K562 (cell line): ENCODE results near the gene HAL. TPM values are rescaled to one million over a fixed set of nuclear protein-coding genes. Genes with fewer than 3 reads are reported as not detected.

Experiments used
- ATF7 ChIP-seq: fragments of 450-650 bp; IDR thresholded peaks from 2 replicates; pipeline ENCODE4 v1.7.1; 2014; ENCODE audit warnings: mild to moderate bottlenecking, moderate library complexity
- FOS ChIP-seq: IDR thresholded peaks from 3 replicates; pipeline ENCODE4 v1.6.1; 2011; ENCODE audit not compliant: insufficient read length; ENCODE audit errors: extremely low read depth
- HDGF ChIP-seq: fragments of 450-650 bp; IDR thresholded peaks from 2 replicates; pipeline ENCODE4 v1.6.1; 2016
- HMG20B ChIP-seq: fragments of 250-450 bp; sonication (Bioruptor Pico); IDR thresholded peaks from 2 replicates; pipeline ENCODE4 v1.5.0; 2021; ENCODE audit warnings: mild to moderate bottlenecking
- HNRNPK ChIP-seq: fragments of 200-400 bp; formaldehyde crosslinking; IDR thresholded peaks from one replicate; pipeline ENCODE4 v1.6.1; 2018; ENCODE audit warnings: mild to moderate bottlenecking, low read depth, low read length; ENCODE audit not compliant: poor library complexity, severe bottlenecking
- IRF9 ChIP-seq: fragments of 450-650 bp; IDR thresholded peaks from 2 replicates; pipeline ENCODE4 v1.6.1; 2016; ENCODE audit warnings: missing biosample characterization, missing genetic modification characterization
- KLF16 ChIP-seq: IDR thresholded peaks from 2 replicates; pipeline ENCODE4 v1.6.1; 2016; ENCODE audit warnings: antibody characterized with exemption
- MTA3 ChIP-seq: fragments of 450-650 bp; formaldehyde crosslinking; IDR thresholded peaks from 2 replicates; pipeline ENCODE4 v1.6.1; 2017; ENCODE audit warnings: mild to moderate bottlenecking, borderline replicate concordance
- MYBL2 ChIP-seq, 2 experiments: fragments of 450-650 bp in 1 of 2; sonication (generic) in 1 of 2; formaldehyde crosslinking in 1 of 2; IDR thresholded peaks; 2 replicates each; pipeline versions ENCODE4 v1.6.1 to v1.8.1; 2017 to 2022; ENCODE audit warnings: borderline replicate concordance in 1 of 2, inconsistent platforms in 1 of 2, low read depth in 1 of 2, mild to moderate bottlenecking in 1 of 2, missing genetic modification reagents in 1 of 2, moderate library complexity in 1 of 2
- NELFE ChIP-seq: IDR thresholded peaks from 2 replicates; pipeline ENCODE4 v1.6.1; 2011; ENCODE audit warnings: mild to moderate bottlenecking; ENCODE audit not compliant: insufficient read depth, insufficient read length
- POLR2G ChIP-seq: fragments of 200-400 bp; formaldehyde crosslinking; IDR thresholded peaks from 2 replicates; pipeline ENCODE4 v1.6.1; 2017; ENCODE audit warnings: low read depth, mild to moderate bottlenecking, antibody characterized with exemption, low read length, moderate library complexity
- PRMT5 ChIP-seq: sonication (generic); formaldehyde crosslinking; IDR thresholded peaks from 2 replicates; pipeline ENCODE4 v1.5.0; 2020; ENCODE audit warnings: missing genetic modification reagents
- RCOR1 ChIP-seq, 2 experiments: IDR thresholded peaks; 2 replicates each; pipeline ENCODE4 v1.6.1; 2012; ENCODE audit warnings: low read depth in 2 of 2, low read length in 2 of 2, borderline replicate concordance in 1 of 2, improper control_type of control experiment in 1 of 2
- TAF1 ChIP-seq: IDR thresholded peaks from 2 replicates; pipeline ENCODE4 v1.6.1; 2011; ENCODE audit warnings: mild to moderate bottlenecking, low read length, moderate library complexity; ENCODE audit not compliant: insufficient read depth, control insufficient read depth, severe bottlenecking; ENCODE audit errors: extremely low read depth
- ZFP1 ChIP-seq: fragments of 450-650 bp; formaldehyde crosslinking; IDR thresholded peaks from 2 replicates; pipeline ENCODE4 v1.4.0; 2020; ENCODE audit warnings: mild to moderate bottlenecking, mixed read lengths
- ZFP36 ChIP-seq: fragments of 150-350 bp; IDR thresholded peaks from 2 replicates; pipeline ENCODE4 v1.6.1; 2018; ENCODE audit warnings: low read length, low read depth; ENCODE audit not compliant: partially characterized antibody
- ZNF134 ChIP-seq: fragments of 250-450 bp; sonication (Bioruptor Pico); conservative IDR thresholded peaks from 2 replicates; pipeline ENCODE4 v1.4.0; 2020
- ZNF23 ChIP-seq: fragments of 250-450 bp; sonication (Bioruptor Pico); IDR thresholded peaks from 2 replicates; pipeline ENCODE4 v1.4.0; 2020; ENCODE audit warnings: mild to moderate bottlenecking
- ZNF24 ChIP-seq: fragments of 450-650 bp; IDR thresholded peaks from 2 replicates; pipeline ENCODE4 v1.6.1; 2016
- ZNF282 ChIP-seq: sonication (generic); formaldehyde crosslinking; IDR thresholded peaks from 2 replicates; pipeline ENCODE4 v1.8.1; 2023; ENCODE audit warnings: missing genetic modification reagents
- ZNF311 ChIP-seq: fragments of 250-450 bp; sonication (Bioruptor Pico); IDR thresholded peaks from 2 replicates; pipeline ENCODE4 v1.4.0; 2020; ENCODE audit warnings: mild to moderate bottlenecking, moderate library complexity
- ZNF766 ChIP-seq: fragments of 200-800 bp; sonication (Bioruptor generic); conservative IDR thresholded peaks from 2 replicates; pipeline ENCODE4 v1.6.1; 2016; ENCODE audit warnings: missing genetic modification characterization, missing compliant biosample characterization
- ZNF79 ChIP-seq: fragments of 250-450 bp; sonication (Bioruptor Pico); IDR thresholded peaks from 2 replicates; pipeline ENCODE4 v1.4.0; 2020; ENCODE audit warnings: low read depth, mild to moderate bottlenecking, moderate library complexity
- polyA plus RNA-seq, 8 experiments: library from polyadenylated mRNA; depleted of rRNA in 4 of 8; stranded (reverse) in 5 of 8; unstranded in 3 of 8; fragments of >200 nt; fragmentation: Nextera tagmentation in 2 of 8; fragmentation: Illumina TruSeq in 1 of 8; extraction: Ambion mirVana in 2 of 8; extraction: Trizol in 1 of 8; gene quantifications; 2 replicates each; pipeline versions ENCODE4 v1.2.1 to v1.2.3, GENCODE V29; 2011 to 2014; ENCODE audit warnings: inconsistent platforms in 1 of 8, missing spikeins in 1 of 8
- total RNA-seq, 7 experiments: library from RNA; depleted of rRNA in 6 of 7; stranded (reverse); fragments of >200 nt in 6 of 7; fragmentation: Illumina TruSeq in 2 of 7; extraction: Trizol in 2 of 7; gene quantifications; 2 replicates each; pipeline versions ENCODE4 v1.2.1 to v1.2.3, GENCODE V29; 2011 to 2021; ENCODE audit warnings: low replicate concordance in 1 of 7
- TF ChIP-seq, protein P1 (sequence below), 2 experiments: fragments of 450-650 bp; conservative IDR thresholded peaks; 2 replicates each; pipeline ENCODE4 v1.6.1; 2017; ENCODE audit warnings: mild to moderate bottlenecking in 2 of 2, moderate library complexity in 2 of 2
- TF ChIP-seq, protein P2 (sequence below): fragments of 450-650 bp; IDR thresholded peaks from 2 replicates; pipeline ENCODE4 v1.7.0; 2016; ENCODE audit warnings: borderline replicate concordance

The HAL gene
- total and polyA plus RNA-seq, 9 of the 15 experiments (the other 6 are each of a cell fraction or from before 2014, with no cell fraction given): 0.03 to 0.36 (median 0.20) TPM; not detected in 4

DNA sequence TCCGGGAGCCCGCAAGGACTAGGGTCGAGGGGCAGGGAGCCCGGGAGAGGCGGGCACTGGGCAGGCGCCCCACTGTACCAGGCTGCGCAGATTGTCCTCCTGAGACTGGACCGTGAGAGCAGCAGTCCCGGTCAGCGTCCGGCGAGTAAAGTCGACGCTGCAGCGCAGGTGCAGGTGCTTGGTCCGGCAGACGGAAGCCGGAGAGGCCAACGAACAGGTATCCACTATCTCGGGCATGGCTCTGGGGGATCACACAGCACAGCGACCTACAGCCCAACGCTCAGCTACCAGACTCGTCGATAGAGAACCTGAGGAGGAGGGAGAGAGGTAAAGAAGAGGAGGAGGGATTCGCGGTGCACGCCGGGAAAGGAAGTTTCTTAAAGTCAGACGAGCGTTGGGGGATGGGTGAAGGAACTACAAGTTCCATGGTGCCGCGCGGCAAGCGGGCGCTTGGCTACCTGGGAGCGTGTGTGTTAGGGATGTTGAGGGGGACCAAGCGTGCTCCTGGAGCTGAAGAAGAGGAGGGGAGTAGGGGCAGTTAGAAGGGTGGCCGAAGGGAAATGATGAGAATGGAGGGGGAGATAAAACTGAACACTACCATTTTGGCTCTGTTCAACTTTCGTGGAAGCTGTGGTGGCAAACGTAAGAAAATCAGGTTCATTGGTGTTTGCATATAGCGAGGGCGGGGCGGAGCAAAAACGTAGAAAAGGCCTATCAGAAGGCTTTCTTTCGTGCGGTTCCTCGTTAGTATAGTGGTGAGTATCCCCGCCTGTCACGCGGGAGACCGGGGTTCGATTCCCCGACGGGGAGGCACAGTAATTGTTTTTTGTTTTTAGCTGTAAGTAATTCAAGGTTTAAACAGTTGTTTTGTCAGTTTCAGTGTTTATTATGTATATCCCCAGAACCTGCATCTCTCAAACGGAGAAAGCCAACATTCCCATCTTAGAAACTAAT is 39.4 kb upstream of the HAL start, which contains the start of gene LTA4H (continued):
- 0 out of 2 replicates have a peak, but pooled peaks have one; percentile 10 for TF ChIP-seq ZNF79 (CRISPR knock-in tag)
- TF ChIP-seq, protein P1, sequence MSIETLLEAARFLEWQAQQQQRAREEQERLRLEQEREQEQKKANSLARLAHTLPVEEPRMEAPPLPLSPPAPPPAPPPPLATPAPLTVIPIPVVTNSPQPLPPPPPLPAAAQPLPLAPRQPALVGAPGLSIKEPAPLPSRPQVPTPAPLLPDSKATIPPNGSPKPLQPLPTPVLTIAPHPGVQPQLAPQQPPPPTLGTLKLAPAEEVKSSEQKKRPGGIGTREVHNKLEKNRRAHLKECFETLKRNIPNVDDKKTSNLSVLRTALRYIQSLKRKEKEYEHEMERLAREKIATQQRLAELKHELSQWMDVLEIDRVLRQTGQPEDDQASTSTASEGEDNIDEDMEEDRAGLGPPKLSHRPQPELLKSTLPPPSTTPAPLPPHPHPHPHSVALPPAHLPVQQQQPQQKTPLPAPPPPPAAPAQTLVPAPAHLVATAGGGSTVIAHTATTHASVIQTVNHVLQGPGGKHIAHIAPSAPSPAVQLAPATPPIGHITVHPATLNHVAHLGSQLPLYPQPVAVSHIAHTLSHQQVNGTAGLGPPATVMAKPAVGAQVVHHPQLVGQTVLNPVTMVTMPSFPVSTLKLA (conservative IDR thresholded peaks at IDR 0.05): peak; percentile 68 to 84; a peak in 3 of 4 replicates
- TF ChIP-seq HNRNPK: no peak
- TF ChIP-seq ZNF311 (CRISPR knock-in tag): no peak
- TF ChIP-seq ZFP1 (CRISPR knock-in tag): no peak
- TF ChIP-seq RCOR1 (IDR thresholded peaks at IDR 0.05; ENCODE audit: borderline replicate concordance in 1 of 2, low read depth in 2 of 2, low read length in 2 of 2): peak in 1 of 2 experiments; percentile 17; a peak in 1 of 4 replicates
- TF ChIP-seq MTA3: peak; percentile 33; the same call in 1 of the 2 replicates
- no peak for TF ChIP-seq ZNF23 (CRISPR knock-in tag)
- TF ChIP-seq, protein P2, sequence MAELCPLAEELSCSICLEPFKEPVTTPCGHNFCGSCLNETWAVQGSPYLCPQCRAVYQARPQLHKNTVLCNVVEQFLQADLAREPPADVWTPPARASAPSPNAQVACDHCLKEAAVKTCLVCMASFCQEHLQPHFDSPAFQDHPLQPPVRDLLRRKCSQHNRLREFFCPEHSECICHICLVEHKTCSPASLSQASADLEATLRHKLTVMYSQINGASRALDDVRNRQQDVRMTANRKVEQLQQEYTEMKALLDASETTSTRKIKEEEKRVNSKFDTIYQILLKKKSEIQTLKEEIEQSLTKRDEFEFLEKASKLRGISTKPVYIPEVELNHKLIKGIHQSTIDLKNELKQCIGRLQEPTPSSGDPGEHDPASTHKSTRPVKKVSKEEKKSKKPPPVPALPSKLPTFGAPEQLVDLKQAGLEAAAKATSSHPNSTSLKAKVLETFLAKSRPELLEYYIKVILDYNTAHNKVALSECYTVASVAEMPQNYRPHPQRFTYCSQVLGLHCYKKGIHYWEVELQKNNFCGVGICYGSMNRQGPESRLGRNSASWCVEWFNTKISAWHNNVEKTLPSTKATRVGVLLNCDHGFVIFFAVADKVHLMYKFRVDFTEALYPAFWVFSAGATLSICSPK: peak; percentile 80; the same call in 1 of the 2 replicates
- TF ChIP-seq NELFE: no peak
- TF ChIP-seq ZNF766 (CRISPR knock-in tag): peak; percentile 93
- TF ChIP-seq ATF7: peak; percentile 70
- no peak for TF ChIP-seq ZNF24
- no peak for TF ChIP-seq MYBL2 (IDR thresholded peaks at IDR 0.05; ENCODE audit: low read depth)
- TF ChIP-seq MYBL2 (CRISPR knock-in tag; IDR thresholded peaks at IDR 0.05; ENCODE audit: borderline replicate concordance): no peak
- TF ChIP-seq HMG20B: no peak
- no peak for TF ChIP-seq PRMT5 (CRISPR knock-in tag)
- peak; percentile 38; the same call in 1 of the 2 replicates for TF ChIP-seq HDGF
- no peak for TF ChIP-seq TAF1
- peak; percentile 72 for TF ChIP-seq POLR2G
- no peak for TF ChIP-seq KLF16
- TF ChIP-seq FOS: peak; percentile 32
- no peak for TF ChIP-seq IRF9 (tag)
- TF ChIP-seq ZNF282 (CRISPR knock-in tag): no peak
- TF ChIP-seq ZFP36: no peak
- TF ChIP-seq ZNF134 (CRISPR knock-in tag): no peak
